GM12874 (cell line): ENCODE data around the gene LGALS16.

Experiments
- CTCF ChIP-seq: IDR thresholded peaks from 2 replicates; pipeline ENCODE4 v1.5.1; 2011; ENCODE audit warnings: low read depth, mild to moderate bottlenecking, control low read depth, low read length, moderate library complexity; ENCODE audit not compliant: insufficient read depth

LGALS16 gene

GRCh38 chr19:39692822-39693221 lies 37.1 kb downstream of the LGALS16 start:
- no peak for TF ChIP-seq CTCF

GRCh38 chr19:39695759-39696158 lies 40.0 kb downstream of the LGALS16 start:
- TF ChIP-seq CTCF: no peak

GRCh38 chr19:39696387-39696786 lies 40.7 kb downstream of the LGALS16 start:
- no peak for TF ChIP-seq CTCF

- no peak for TF ChIP-seq CTCF
These were observed 42.8 kb downstream of the LGALS16 start for GRCh38 chr19:39698535-39698934.

- no peak for TF ChIP-seq CTCF
These were observed 45.6 kb downstream of the LGALS16 start for GRCh38 chr19:39701291-39701690.

- no peak for TF ChIP-seq CTCF
These were observed 48.7 kb downstream of the LGALS16 start, which contains the start of gene LGALS14 for GRCh38 chr19:39704181-39705044. Gene LGALS14 (plus strand): TSS chr19:39704481. CDS start chr19:39704529, 48 bp downstream.

GRCh38 chr19:39705578-39706188 lies 50.0 kb downstream of the LGALS16 start:
- no peak for TF ChIP-seq CTCF
